Measurements from ENCODE around the gene VCX3A.

Gene VCX3A

GRCh38 chrX:6545712-6546111 is 10.8 kb upstream of the VCX3A start:
- TF ChIP-seq ZBTB7A (IDR thresholded peaks at IDR 0.05; ENCODE audit: low read depth) (no peak), CREB1 (IDR thresholded peaks at IDR 0.05; ENCODE audit: low read depth) (no peak), EGR1 (IDR thresholded peaks at IDR 0.05) (no peak), NFIC (IDR thresholded peaks at IDR 0.05) (no peak), YY1 (IDR thresholded peaks at IDR 0.05; ENCODE audit: low read depth) (no peak), RAD21 (IDR thresholded peaks at IDR 0.05; ENCODE audit: low read depth) (no peak), REST (IDR thresholded peaks at IDR 0.05; ENCODE audit: low read depth) (no peak), USF1 (IDR thresholded peaks at IDR 0.05) (no peak)
- TF ChIP-seq, protein P1, sequence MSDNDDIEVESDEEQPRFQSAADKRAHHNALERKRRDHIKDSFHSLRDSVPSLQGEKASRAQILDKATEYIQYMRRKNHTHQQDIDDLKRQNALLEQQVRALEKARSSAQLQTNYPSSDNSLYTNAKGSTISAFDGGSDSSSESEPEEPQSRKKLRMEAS (IDR thresholded peaks at IDR 0.05): no peak

DNA sequence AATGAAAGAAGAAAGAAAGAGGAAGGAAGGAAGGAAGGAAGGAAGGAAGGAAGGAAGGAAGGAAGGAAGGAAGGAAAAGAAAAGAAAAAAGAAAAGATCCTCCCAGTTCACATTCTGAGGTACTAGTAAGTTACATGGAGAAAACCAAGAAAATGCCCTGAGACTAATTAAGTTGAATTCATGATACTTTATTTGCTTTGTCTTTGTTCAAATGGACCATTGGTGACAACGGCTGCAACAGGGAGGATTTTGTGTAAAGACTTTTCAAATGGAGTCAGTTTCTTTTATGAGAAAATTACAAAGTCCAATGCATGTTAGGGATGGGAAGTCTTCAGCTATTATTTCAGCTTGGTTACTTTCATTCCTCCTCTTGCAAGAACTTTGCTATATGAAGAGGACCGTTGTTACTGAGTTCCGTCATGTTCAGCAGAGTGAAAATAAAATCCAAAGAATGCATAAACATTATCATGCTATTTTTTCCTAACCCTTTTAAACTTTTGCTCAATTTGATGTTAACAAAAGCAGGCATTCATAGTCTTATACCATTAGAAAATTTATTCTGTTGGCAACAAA is 8.3 kb downstream of the VCX3A start:
- no peak for TF ChIP-seq TAF1 (IDR thresholded peaks at IDR 0.05; ENCODE audit: low read depth)
- no peak for TF ChIP-seq USF1 (IDR thresholded peaks at IDR 0.05)
- TF ChIP-seq CREB1 (IDR thresholded peaks at IDR 0.05; ENCODE audit: low read depth): no peak
- no peak for TF ChIP-seq EGR1 (IDR thresholded peaks at IDR 0.05)
- TF ChIP-seq ZBTB7A (IDR thresholded peaks at IDR 0.05; ENCODE audit: low read depth): no peak
- no peak for TF ChIP-seq NFIC (IDR thresholded peaks at IDR 0.05)

- TF ChIP-seq TAF1 (IDR thresholded peaks at IDR 0.05; ENCODE audit: low read depth) (no peak), CREB1 (IDR thresholded peaks at IDR 0.05; ENCODE audit: low read depth) (no peak), FOXM1 (IDR thresholded peaks at IDR 0.05; ENCODE audit: borderline replicate concordance, low read depth) (no peak), TCF12 (IDR thresholded peaks at IDR 0.05; ENCODE audit: low read depth) (no peak), EP300 (IDR thresholded peaks at IDR 0.05; ENCODE audit: borderline replicate concordance) (no peak), YY1 (IDR thresholded peaks at IDR 0.05; ENCODE audit: low read depth) (no peak), TEAD4 (IDR thresholded peaks at IDR 0.05) (no peak), USF1 (IDR thresholded peaks at IDR 0.05) (no peak), EGR1 (IDR thresholded peaks at IDR 0.05) (no peak), REST (IDR thresholded peaks at IDR 0.05; ENCODE audit: low read depth) (no peak), CEBPB (IDR thresholded peaks at IDR 0.05) (no peak), RAD21 (IDR thresholded peaks at IDR 0.05; ENCODE audit: low read depth) (no peak), NFIC (IDR thresholded peaks at IDR 0.05) (no peak)
Observed at GRCh38 chrX:6517376-6517775, 17.5 kb downstream of the VCX3A start.

DNA sequence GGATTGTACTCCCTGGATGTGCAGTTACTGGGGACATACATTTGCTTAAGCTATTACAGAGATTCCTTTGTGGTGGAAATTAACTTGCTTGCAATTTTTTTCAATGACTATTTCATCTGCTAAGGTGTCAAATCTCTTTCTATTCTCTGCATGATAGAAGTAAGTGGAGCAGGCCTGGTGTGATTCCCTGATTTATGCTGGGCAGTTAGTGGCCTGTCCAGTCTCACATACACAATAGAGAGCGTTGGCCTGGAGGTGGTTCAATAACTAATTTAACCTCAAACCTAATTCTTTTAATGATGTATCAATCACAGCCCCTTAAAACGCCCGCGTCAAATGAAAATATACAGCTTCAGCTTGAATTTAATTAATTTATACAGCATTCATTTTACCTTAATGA is 28.5 kb downstream of the VCX3A start:
- TF ChIP-seq TAF1 (IDR thresholded peaks at IDR 0.05; ENCODE audit: low read depth): no peak
- TF ChIP-seq NFIC (IDR thresholded peaks at IDR 0.05): no peak
- TF ChIP-seq TCF12 (IDR thresholded peaks at IDR 0.05; ENCODE audit: low read depth): no peak
- no peak for TF ChIP-seq ZBTB7A (IDR thresholded peaks at IDR 0.05; ENCODE audit: low read depth)
- no peak for TF ChIP-seq RAD21 (IDR thresholded peaks at IDR 0.05; ENCODE audit: low read depth)
- TF ChIP-seq EGR1 (IDR thresholded peaks at IDR 0.05): no peak
- TF ChIP-seq, protein P1 (IDR thresholded peaks at IDR 0.05): no peak
- TF ChIP-seq CEBPB (IDR thresholded peaks at IDR 0.05): no peak
- no peak for TF ChIP-seq CREB1 (IDR thresholded peaks at IDR 0.05; ENCODE audit: low read depth)
- no peak for TF ChIP-seq EP300 (IDR thresholded peaks at IDR 0.05; ENCODE audit: borderline replicate concordance)
- TF ChIP-seq FOXM1 (IDR thresholded peaks at IDR 0.05; ENCODE audit: borderline replicate concordance, low read depth): no peak
- TF ChIP-seq YY1 (IDR thresholded peaks at IDR 0.05; ENCODE audit: low read depth): no peak
- no peak for TF ChIP-seq REST (IDR thresholded peaks at IDR 0.05; ENCODE audit: low read depth)
- TF ChIP-seq USF1 (IDR thresholded peaks at IDR 0.05): no peak
- TF ChIP-seq TEAD4 (IDR thresholded peaks at IDR 0.05): no peak

Measured in Ishikawa (cell line).